Measurements from ENCODE around the gene GRIA4.

- TF ChIP-seq CTCF (IDR thresholded peaks at IDR 0.05) (no peak), POLR2A (IDR thresholded peaks at IDR 0.05) (no peak)
These were observed 290.7 kb downstream of the GRIA4 start for GRCh38 chr11:105900515-105901035.

Measured in heart left ventricle (tissue), 13 donors.